ENCODE results near the gene NUP160.
"Not testable (repeated sequence)": the region's sequence is repeated elsewhere in the genome, so short reads cannot be mapped to it uniquely, and the experiment has no call there.

The NUP160 gene

DNA sequence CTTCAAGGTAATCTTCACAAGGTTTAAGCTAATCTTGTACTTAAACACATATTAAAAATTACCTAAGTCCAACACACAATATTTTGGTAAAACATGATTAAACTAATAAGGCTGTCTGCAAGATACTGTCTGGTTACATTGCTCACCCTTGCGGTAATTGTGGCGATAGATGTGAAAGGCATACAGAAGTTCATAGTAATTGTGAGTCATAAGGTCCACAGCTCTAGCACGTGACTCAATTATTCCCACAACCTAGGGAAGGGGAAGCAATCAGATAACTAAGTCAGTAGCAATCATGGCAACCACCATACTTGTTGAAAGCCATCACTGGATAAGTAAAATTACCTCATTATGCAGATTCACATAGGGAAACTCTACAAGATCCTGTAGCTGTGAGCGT lies 50.5 kb downstream of the NUP160 start:
- no peak overlapping the region for H3K9ac ChIP-seq (ENCODE audit: low read length)
- no peaks in the 10 kb centered on the region for H3F3A ChIP-seq (ENCODE audit: insufficient read depth, low read length)
- H3K9me2 ChIP-seq (ENCODE audit: low read depth, low read length), result no peaks in the 10 kb centered on the region
- no peak overlapping the region for H3K4me2 ChIP-seq (ENCODE audit: low read length)
- H3K27me3 ChIP-seq (ENCODE audit: insufficient read depth, low read length), result no peaks in the 10 kb centered on the region
- no peaks in the 10 kb centered on the region for H3K79me2 ChIP-seq (ENCODE audit: insufficient read depth, low read length)
- H3K9me3 ChIP-seq (ENCODE audit: low read length), result no peaks in the 10 kb centered on the region
- no peaks in the 10 kb centered on the region for H3K4me1 ChIP-seq (ENCODE audit: insufficient read depth, low read length, severe bottlenecking)
- no peak for TF ChIP-seq CTCF (IDR thresholded peaks at IDR 0.05; ENCODE audit: low read length)
- TF ChIP-seq EZH2 (IDR thresholded peaks at IDR 0.05; ENCODE audit: borderline replicate concordance, low read length), result no peak
- no peak overlapping the region for H2AFZ ChIP-seq (ENCODE audit: low read length)
- H3K4me3 ChIP-seq (ENCODE audit: low read depth, low read length, poor library complexity, severe bottlenecking), result no peak overlapping the region
- no peak overlapping the region for H3K27ac ChIP-seq (ENCODE audit: low read depth, low read length, poor library complexity, severe bottlenecking)
- H3K36me3 ChIP-seq (ENCODE audit: insufficient read depth, low read length), result peaks cover 97% of the 10 kb centered on the region
- H4K20me1 ChIP-seq (ENCODE audit: insufficient read depth, low read length), result no peaks in the 10 kb centered on the region

GRCh38 chr11:47791774-47792430 lies 56.2 kb downstream of the NUP160 start:
- Histone ChIP-seq H3F3A (ENCODE audit: insufficient read depth, low read length) (no peaks in the 10 kb centered on the region), H3K27ac (ENCODE audit: low read depth, low read length, poor library complexity, severe bottlenecking) (no peak overlapping the region), H3K79me2 (ENCODE audit: insufficient read depth, low read length) (no peaks in the 10 kb centered on the region), H3K9ac (ENCODE audit: low read length) (no peak overlapping the region), H3K27me3 (ENCODE audit: insufficient read depth, low read length) (no peaks in the 10 kb centered on the region), H3K4me2 (ENCODE audit: low read length) (no peak overlapping the region), H3K4me3 (ENCODE audit: low read depth, low read length, poor library complexity, severe bottlenecking) (no peak overlapping the region), H2AFZ (ENCODE audit: low read length) (no peak overlapping the region), H3K4me1 (ENCODE audit: insufficient read depth, low read length, severe bottlenecking) (no peaks in the 10 kb centered on the region), H3K36me3 (ENCODE audit: insufficient read depth, low read length) (peaks cover 95% of the 10 kb centered on the region), H3K9me3 (ENCODE audit: low read length) (no peaks in the 10 kb centered on the region), H3K9me2 (ENCODE audit: low read depth, low read length) (no peaks in the 10 kb centered on the region), H4K20me1 (ENCODE audit: insufficient read depth, low read length) (no peaks in the 10 kb centered on the region)
- TF ChIP-seq EZH2 (IDR thresholded peaks at IDR 0.05; ENCODE audit: borderline replicate concordance, low read length) (no peak), CTCF (IDR thresholded peaks at IDR 0.05; ENCODE audit: low read length) (no peak)

GRCh38 chr11:47790017-47790416 lies 58.1 kb downstream of the NUP160 start:
- not testable (repeated sequence) for H4K20me1 ChIP-seq (ENCODE audit: insufficient read depth, low read length); H2AFZ ChIP-seq (ENCODE audit: low read length); H3K9ac ChIP-seq (ENCODE audit: low read length); H3K27ac ChIP-seq (ENCODE audit: low read depth, low read length, poor library complexity, severe bottlenecking); H3F3A ChIP-seq (ENCODE audit: insufficient read depth, low read length); H3K9me2 ChIP-seq (ENCODE audit: low read depth, low read length); H3K79me2 ChIP-seq (ENCODE audit: insufficient read depth, low read length); H3K27me3 ChIP-seq (ENCODE audit: insufficient read depth, low read length); H3K4me1 ChIP-seq (ENCODE audit: insufficient read depth, low read length, severe bottlenecking); H3K9me3 ChIP-seq (ENCODE audit: low read length); H3K4me2 ChIP-seq (ENCODE audit: low read length); H3K4me3 ChIP-seq (ENCODE audit: low read depth, low read length, poor library complexity, severe bottlenecking)
- H3K36me3 ChIP-seq (ENCODE audit: insufficient read depth, low read length), result peaks cover 93% of the 10 kb centered on the region

GRCh38 chr11:47788181-47788580 lies 60.0 kb downstream of the NUP160 start:
- no peak for TF ChIP-seq CTCF (IDR thresholded peaks at IDR 0.05; ENCODE audit: low read length)
- no peak for TF ChIP-seq EZH2 (IDR thresholded peaks at IDR 0.05; ENCODE audit: borderline replicate concordance, low read length)
- no peak overlapping the region for H3K4me2 ChIP-seq (ENCODE audit: low read length)
- no peak overlapping the region for H3K9ac ChIP-seq (ENCODE audit: low read length)

More at GRCh38 chr11:47788181-47788580, 60.0 kb downstream of the NUP160 start:
- H3K9me3 ChIP-seq (ENCODE audit: low read length), result no peaks in the 10 kb centered on the region
- no peaks in the 10 kb centered on the region for H3K27me3 ChIP-seq (ENCODE audit: insufficient read depth, low read length)
- no peak overlapping the region for H3K4me3 ChIP-seq (ENCODE audit: low read depth, low read length, poor library complexity, severe bottlenecking)
- H3K36me3 ChIP-seq (ENCODE audit: insufficient read depth, low read length), result peaks cover 93% of the 10 kb centered on the region
- H3K9me2 ChIP-seq (ENCODE audit: low read depth, low read length), result no peaks in the 10 kb centered on the region
- no peaks in the 10 kb centered on the region for H4K20me1 ChIP-seq (ENCODE audit: insufficient read depth, low read length)
- no peaks in the 10 kb centered on the region for H3K4me1 ChIP-seq (ENCODE audit: insufficient read depth, low read length, severe bottlenecking)
- H3F3A ChIP-seq (ENCODE audit: insufficient read depth, low read length), result no peaks in the 10 kb centered on the region
- no peaks in the 10 kb centered on the region for H3K79me2 ChIP-seq (ENCODE audit: insufficient read depth, low read length)
- no peak overlapping the region for H2AFZ ChIP-seq (ENCODE audit: low read length)
- H3K27ac ChIP-seq (ENCODE audit: low read depth, low read length, poor library complexity, severe bottlenecking), result no peak overlapping the region

Data from OCI-LY1 (cell line).